Tongue (tissue), 2 donors: ENCODE measurements around the gene ZNF516. TPM values are rescaled to one million over a fixed set of nuclear protein-coding genes. Genes with fewer than 3 reads are reported as not detected.
A peak's percentile ranks its signal among the peaks of the same experiment; 100 is the strongest.

Experiments
- DNase-seq: peaks from one replicate; pipeline ENCODE4 v3.0.0-alpha.2; 2015
- total RNA-seq: library from RNA; depleted of rRNA; stranded (reverse); fragments of >200 nt; gene quantifications from one replicate; pipeline ENCODE4 v1.2.3, GENCODE V29; 2014

ZNF516 gene
- total RNA-seq, 1 donor from 2014 or later: 55.4 TPM

GRCh38 chr18:76441668-76442412 lies 53.2 kb downstream of the ZNF516 start:
- no peak for DNase-seq

GRCh38 chr18:76441002-76441667 lies 53.9 kb downstream of the ZNF516 start:
- DNase-seq: no peak

GRCh38 chr18:76437910-76438309 lies 57.1 kb downstream of the ZNF516 start:
- no peak for DNase-seq

- no peak for DNase-seq
Observed at GRCh38 chr18:76437011-76437410, 58.0 kb downstream of the ZNF516 start.

GRCh38 chr18:76436342-76436741 lies 58.7 kb downstream of the ZNF516 start:
- no peak for DNase-seq

- DNase-seq: no peak
Observed at GRCh38 chr18:76435316-76435989, 59.6 kb downstream of the ZNF516 start.

GRCh38 chr18:76434452-76434851 lies 60.6 kb downstream of the ZNF516 start:
- no peak for DNase-seq

- DNase-seq: no peak
Observed at GRCh38 chr18:76433788-76434187, 61.3 kb downstream of the ZNF516 start.

- no peak for DNase-seq
Observed at GRCh38 chr18:76432970-76433767, 61.9 kb downstream of the ZNF516 start.

GRCh38 chr18:76432274-76432755 lies 62.7 kb downstream of the ZNF516 start:
- no peak for DNase-seq

GRCh38 chr18:76431437-76432273 lies 63.4 kb downstream of the ZNF516 start:
- no peak for DNase-seq

- DNase-seq: no peak
Observed at GRCh38 chr18:76430636-76431035, 64.4 kb downstream of the ZNF516 start.

- no peak for DNase-seq
Observed at GRCh38 chr18:76429262-76430126, 65.5 kb downstream of the ZNF516 start.

GRCh38 chr18:76428396-76429261 lies 66.4 kb downstream of the ZNF516 start:
- no peak for DNase-seq

GRCh38 chr18:76426737-76427305 lies 68.2 kb downstream of the ZNF516 start:
- DNase-seq: peak; percentile 47

- DNase-seq: peak; percentile 47
Observed at GRCh38 chr18:76425146-76426131, 69.6 kb downstream of the ZNF516 start.

- DNase-seq: no peak
Observed at GRCh38 chr18:76422838-76423237, 72.2 kb downstream of the ZNF516 start.

- DNase-seq: no peak
Observed at GRCh38 chr18:76422121-76422520, 72.9 kb downstream of the ZNF516 start.
